NT2/D1 (cell line): ENCODE results near the gene COA8.

Source experiments
- YY1 ChIP-seq: IDR thresholded peaks from 2 replicates; pipeline ENCODE4 v1.6.1; 2011; ENCODE audit not compliant: insufficient read length, insufficient read depth
- ZNF274 ChIP-seq: IDR thresholded peaks from 2 replicates; pipeline ENCODE4 v1.6.1; 2011; ENCODE audit warnings: mild to moderate bottlenecking, low read depth, low read length

DNA sequence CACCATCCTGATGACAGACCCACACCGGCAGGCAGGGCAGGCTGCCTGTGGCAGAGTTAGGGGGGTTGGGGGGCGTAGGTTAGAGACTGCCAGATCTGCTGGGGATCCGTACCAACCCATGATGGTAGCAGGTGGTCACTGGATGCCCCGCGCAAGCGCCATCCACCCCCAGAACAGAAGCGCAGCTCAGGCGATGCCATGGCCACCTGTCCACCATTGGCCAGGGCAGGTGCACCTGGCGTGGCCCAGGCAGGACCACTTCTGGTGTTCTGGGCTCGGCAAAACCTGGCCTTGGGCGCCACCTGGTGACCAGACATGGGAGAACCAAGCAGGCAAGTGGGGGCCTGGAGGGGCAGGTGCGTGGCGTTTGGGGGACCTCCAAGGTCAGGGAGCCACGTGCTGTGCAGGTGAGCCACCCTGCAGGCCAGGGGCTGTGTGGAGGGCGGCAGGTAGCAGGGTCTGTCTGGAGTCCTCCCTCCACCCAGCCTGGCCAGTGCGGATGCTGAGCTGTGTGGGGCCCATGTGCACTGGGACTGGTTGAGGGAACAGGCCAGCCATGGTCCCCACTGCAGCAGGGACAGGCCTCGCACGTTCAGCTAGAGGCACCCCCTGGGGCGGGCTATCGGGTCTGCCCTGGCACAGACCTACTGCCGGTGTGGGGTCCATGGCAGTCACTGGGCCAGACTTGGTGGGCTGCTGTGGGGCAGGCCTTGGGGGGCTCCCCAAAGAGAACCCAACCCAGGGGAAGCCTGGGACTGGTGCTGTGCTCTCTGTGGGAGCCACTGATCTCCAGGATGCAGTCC lies 15.9 kb upstream of the COA8 start:
- no peak for TF ChIP-seq ZNF274
- TF ChIP-seq YY1, result no peak
